GM12878 (cell line): ENCODE results near the gene ATP10A. TPM values are rescaled to one million over a fixed set of nuclear protein-coding genes. Genes with fewer than 3 reads are reported as not detected.

Experiments
- ATAC-seq: fragments of 200-7000 bp; cut with Tn5 transposase; 3 replicates; pipeline ENCODE4 v1.9.1; 2020; ENCODE audit warnings: mild to moderate bottlenecking, moderate library complexity
- BruUV-seq: library from RNA; stranded (reverse); fragments of 400-500 nt; replicated peaks from 2 replicates; lab custom pipeline; 2021; lab: Mats Ljungman, UMichigan
- CTCF ChIA-PET: fragments of 300-600 bp; sonication (Branson Sonifier 250); formaldehyde crosslinking; extraction: SDS; loops from one replicate; lab custom pipeline; 2021; ENCODE audit warnings: inconsistent platforms; lab: Yijun Ruan, JAX
- POLR2A ChIA-PET: fragments of 350-600 bp; formaldehyde crosslinking; extraction: SDS; loops from one replicate; lab custom pipeline; 2021; ENCODE audit warnings: inconsistent platforms; lab: Charles Lee
- RAD21 ChIA-PET: fragments of 300-600 bp; sonication (Branson Sonifier 250); formaldehyde crosslinking; loops from one replicate; lab custom pipeline; 2023; ENCODE audit warnings: antibody characterized with exemption; ENCODE audit not compliant: unreplicated experiment; lab: Charles Lee
- SMC1A ChIA-PET: fragments of 300-600 bp; sonication (Branson Sonifier 250); formaldehyde crosslinking; loops from one replicate; lab custom pipeline; 2023; ENCODE audit not compliant: unreplicated experiment, uncharacterized antibody; lab: Charles Lee
- DNase-seq: peaks from one replicate; pipeline ENCODE4 v3.0.0-alpha.2; 2011; ENCODE audit warnings: low read depth, low spot score
- FAIRE-seq: peaks from 3 replicates; lab custom pipeline; 2011; peaks lifted over from hg19 to GRCh38; lab: Jason Lieb, UNC
- H2AFZ ChIP-seq: 2 replicates; pipeline ENCODE4 v1.6.0; 2011; ENCODE audit warnings: low read depth, low read length, control low read depth; ENCODE audit not compliant: control insufficient read depth
- H3K27ac ChIP-seq: 2 replicates; pipeline ENCODE4 v1.5.1; 2011; ENCODE audit warnings: control low read depth; ENCODE audit not compliant: control insufficient read depth, insufficient read depth
- H3K27me3 ChIP-seq, 2 experiments: replicated peaks in 1 of 2; 2 replicates each; pipeline versions ENCODE4 v1.6.0 to v1.6.1; 2011; ENCODE audit warnings: low read length in 1 of 2; ENCODE audit not compliant: control insufficient read depth in 2 of 2, insufficient read depth in 2 of 2
- H3K36me3 ChIP-seq, 2 experiments: 2 replicates each; pipeline ENCODE4 v1.5.1; 2011; ENCODE audit warnings: low read length in 1 of 2; ENCODE audit not compliant: control insufficient read depth in 2 of 2, insufficient read depth in 2 of 2
- H3K4me1 ChIP-seq: 2 replicates; pipeline ENCODE4 v1.6.1; 2011; ENCODE audit warnings: mild to moderate bottlenecking, low read length, moderate library complexity, mixed read lengths; ENCODE audit not compliant: control insufficient read depth, insufficient read depth
- H3K4me2 ChIP-seq: 2 replicates; pipeline ENCODE4 v1.6.0; 2011; ENCODE audit warnings: control low read depth; ENCODE audit not compliant: control insufficient read depth, insufficient read depth
- H3K4me3 ChIP-seq: fragments of 200-600 bp; sonication (generic); 2 replicates; pipeline ENCODE4 v1.5.1; 2016
- H3K79me2 ChIP-seq: 2 replicates; pipeline ENCODE4 v1.6.0; 2011; ENCODE audit warnings: low read length; ENCODE audit not compliant: control insufficient read depth, insufficient read depth
- H3K9ac ChIP-seq: 2 replicates; pipeline ENCODE4 v1.8.0; 2011; ENCODE audit warnings: low read length, control low read depth, mixed read lengths; ENCODE audit not compliant: control insufficient read depth, insufficient read depth
- H3K9me3 ChIP-seq: replicated peaks from 3 replicates; pipeline ENCODE4 v1.5.1; 2011; ENCODE audit warnings: mild to moderate bottlenecking, low read length; ENCODE audit not compliant: control insufficient read depth, insufficient read depth
- H4K20me1 ChIP-seq: 2 replicates; pipeline ENCODE4 v1.6.0; 2011; ENCODE audit not compliant: control insufficient read depth, insufficient read depth
- ATF3 ChIP-seq: IDR thresholded peaks from 2 replicates; pipeline ENCODE4 v1.6.1; 2011; ENCODE audit warnings: low read depth, mild to moderate bottlenecking, low read length, moderate library complexity, borderline replicate concordance; ENCODE audit errors: extremely low read depth
- BACH1 ChIP-seq: fragments of 450-650 bp; IDR thresholded peaks from 2 replicates; pipeline ENCODE4 v1.6.1; 2017; ENCODE audit warnings: mild to moderate bottlenecking, borderline replicate concordance
- BCL3 ChIP-seq: IDR thresholded peaks from 2 replicates; pipeline ENCODE4 v1.6.1; 2011; ENCODE audit warnings: borderline replicate concordance, low read depth, mild to moderate bottlenecking, moderate library complexity, low read length; ENCODE audit not compliant: insufficient read depth, poor library complexity, severe bottlenecking
- BMI1 ChIP-seq: fragments of 450-650 bp; IDR thresholded peaks from 2 replicates; pipeline ENCODE4 v1.6.1; 2016; ENCODE audit warnings: mild to moderate bottlenecking, moderate library complexity, borderline replicate concordance
- CHD1 ChIP-seq: IDR thresholded peaks from 2 replicates; pipeline ENCODE4 v1.6.1; 2012; ENCODE audit warnings: low read depth, low read length, improper control_type of control experiment
- ESRRA ChIP-seq: IDR thresholded peaks from 2 replicates; pipeline ENCODE4 v1.6.1; 2012; ENCODE audit warnings: mild to moderate bottlenecking, low read length, improper control_type of control experiment
- MEF2B ChIP-seq: fragments of 450-650 bp; IDR thresholded peaks from 2 replicates; pipeline ENCODE4 v1.6.1; 2018; ENCODE audit warnings: mild to moderate bottlenecking, moderate library complexity; ENCODE audit not compliant: partially characterized antibody, poor library complexity, severe bottlenecking
- MXI1 ChIP-seq: fragments of 150-350 bp; IDR thresholded peaks from 2 replicates; pipeline ENCODE4 v1.6.1; 2011; ENCODE audit warnings: low read depth, mild to moderate bottlenecking, inconsistent platforms, low read length, improper control_type of control experiment
- NFXL1 ChIP-seq: fragments of 450-650 bp; IDR thresholded peaks from 2 replicates; pipeline ENCODE4 v1.6.1; 2017; ENCODE audit warnings: antibody characterized with exemption, mild to moderate bottlenecking, borderline replicate concordance
- PAX5 ChIP-seq: IDR thresholded peaks from 2 replicates; pipeline ENCODE4 v1.6.1; 2011; ENCODE audit warnings: low read depth, low read length, borderline replicate concordance
- RAD21 ChIP-seq: IDR thresholded peaks from 2 replicates; pipeline ENCODE4 v1.6.1; 2011; ENCODE audit warnings: mild to moderate bottlenecking, low read depth, low read length, moderate library complexity; ENCODE audit not compliant: insufficient read depth
- SKIL ChIP-seq: fragments of 450-650 bp; IDR thresholded peaks from 2 replicates; pipeline ENCODE4 v1.6.1; 2017; ENCODE audit warnings: mild to moderate bottlenecking, low read depth, inconsistent platforms; ENCODE audit not compliant: poor library complexity, severe bottlenecking
- SMAD5 ChIP-seq: IDR thresholded peaks from 2 replicates; pipeline ENCODE4 v1.6.1; 2016; ENCODE audit warnings: antibody characterized with exemption, low read depth
- STAT1 ChIP-seq: fragments of 450-650 bp; conservative IDR thresholded peaks from 2 replicates; pipeline ENCODE4 v1.6.1; 2014; ENCODE audit warnings: antibody characterized with exemption, mild to moderate bottlenecking
- SUPT20H ChIP-seq: IDR thresholded peaks from 2 replicates; pipeline ENCODE4 v1.6.1; 2011; ENCODE audit warnings: low read depth, mild to moderate bottlenecking, low read length, moderate library complexity, borderline replicate concordance; ENCODE audit not compliant: control insufficient read depth
- WGBS: methylation state at CpG from one replicate; pipeline ENCODE4 v1.1.6; 2016; ENCODE audit warnings: low lambda C conversion rate; ENCODE audit not compliant: insufficient replicate concordance, insufficient coverage; ENCODE audit errors: missing lambda C conversion rate; 5-methylcytosine and 5-hydroxymethylcytosine counted together
- in situ Hi-C: fragments of 300-500 bp; cut with MboI; formaldehyde crosslinking; loops from 9 replicates; pipeline ENCODE4 v1.14.3; 2018; ENCODE audit warnings: mixed read lengths
- intact Hi-C: fragments of 100-400 bp; cut with micrococcal nuclease; formaldehyde crosslinking; loops from one replicate; pipeline ENCODE4 v1.14.2; 2022; ENCODE audit not compliant: unreplicated experiment
- polyA plus RNA-seq, 11 experiments: library from polyadenylated mRNA; depleted of rRNA in 4 of 11; unstranded in 6 of 11; stranded (reverse) in 5 of 11; fragments of >200 nt; fragmentation: Nextera tagmentation in 4 of 11; fragmentation: Illumina TruSeq in 1 of 11; extraction: Ambion mirVana in 4 of 11; extraction: Trizol in 1 of 11; gene quantifications; 1 replicate in 1 of 11; 2 replicates in 10 of 11; pipeline versions ENCODE4 v1.2.1 to v1.2.3, GENCODE V29; 2011 to 2016; ENCODE audit warnings: inconsistent platforms in 2 of 11, missing spikeins in 2 of 11, low read depth in 1 of 11
- total RNA-seq, 4 experiments: library from RNA; depleted of rRNA in 3 of 4; stranded (reverse); fragments of >200 nt in 3 of 4; fragmentation: Illumina TruSeq in 1 of 4; extraction: Trizol in 1 of 4; gene quantifications; 2 replicates each; pipeline versions ENCODE4 v1.2.1 to v1.2.3, GENCODE V29; 2013 to 2021

The ATP10A gene
- total and polyA plus RNA-seq, 10 of the 15 experiments (the other 5 are each of a cell fraction or from before 2014, with no cell fraction given), result 0.04 to 1.5 (median 0.31) TPM; not detected in 2

- H4K20me1 ChIP-seq, result no peaks in the 10 kb centered on the region
- H3K36me3 ChIP-seq, result no peaks in the 10 kb centered on the region
- H3K79me2 ChIP-seq, result no peaks in the 10 kb centered on the region
- H3K9ac ChIP-seq, result no peak overlapping the region
- no peak overlapping the region for H3K27ac ChIP-seq
- H3K4me3 ChIP-seq, result no peak overlapping the region
- no TSS peak for BruUV-seq
- FAIRE-seq (no peak), DNase-seq (no peak), ATAC-seq (no peak)
- no peaks in the 10 kb centered on the region for H3K4me1 ChIP-seq
- no peak overlapping the region for H2AFZ ChIP-seq
- no peaks in the 10 kb centered on the region for H3K27me3 ChIP-seq
- SMC1A ChIA-PET, result no interaction called here
- no peaks in the 10 kb centered on the region; the same call in 2 of the 3 replicates for H3K9me3 ChIP-seq
- TF ChIP-seq NFXL1, result no peak
- TF ChIP-seq RAD21, result no peak
- TF ChIP-seq, all 136 proteins: peak for 0
- RAD21 ChIA-PET, result no interaction called here
- POLR2A ChIA-PET, result no interaction called here
- CTCF ChIA-PET, result no interaction called here
- no peak overlapping the region for H3K4me2 ChIP-seq
- intact Hi-C loops, result no loop called here
- in situ Hi-C loops, result no loop called here
- WGBS, result 44% methylated on average over 15 of the region's 15 CpGs
Measured at GRCh38 chr15:25687689-25688088, 175.4 kb downstream of the ATP10A start.

DNA sequence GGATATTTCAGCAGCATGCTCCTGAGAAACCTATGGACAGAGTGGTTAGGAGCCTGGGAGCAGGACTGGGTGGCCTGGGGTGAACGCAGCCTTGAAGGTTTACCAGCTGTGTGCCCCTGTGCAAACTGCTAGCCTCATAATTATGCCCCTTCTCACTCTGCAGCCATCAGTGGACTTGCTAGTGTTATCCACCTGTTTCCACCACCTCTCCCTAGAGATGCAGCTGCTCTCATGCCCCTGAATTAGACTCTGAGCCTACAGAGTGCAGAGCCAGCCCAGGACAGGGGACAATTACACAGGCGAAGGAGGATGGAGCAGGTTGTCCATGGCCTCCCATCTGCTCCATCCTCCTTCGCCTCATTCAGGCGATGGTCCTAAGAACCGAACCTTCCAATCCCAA is 175.9 kb downstream of the ATP10A start:
- no peak overlapping the region for H3K4me3 ChIP-seq
- H3K27ac ChIP-seq, result no peak overlapping the region
- H3K79me2 ChIP-seq, result no peaks in the 10 kb centered on the region
- no TSS peak for BruUV-seq
- POLR2A ChIA-PET, result no interaction called here
- WGBS, result 49% methylated on average over 5 of the region's 5 CpGs
- intact Hi-C loops, result no loop called here
- no peak overlapping the region for H3K4me2 ChIP-seq
- H3K36me3 ChIP-seq, result no peaks in the 10 kb centered on the region
- SMC1A ChIA-PET, result no interaction called here
- FAIRE-seq (no peak), DNase-seq (no peak), ATAC-seq (no peak)
- CTCF ChIA-PET, result no interaction called here
- no peak overlapping the region for H3K9ac ChIP-seq
- H3K4me1 ChIP-seq, result no peaks in the 10 kb centered on the region
- H3K9me3 ChIP-seq, result no peaks in the 10 kb centered on the region; the same call in 2 of the 3 replicates
- H4K20me1 ChIP-seq, result no peaks in the 10 kb centered on the region
- in situ Hi-C loops, result no loop called here
- no peaks in the 10 kb centered on the region for H3K27me3 ChIP-seq
- RAD21 ChIA-PET, result no interaction called here
- H2AFZ ChIP-seq, result no peak overlapping the region
- no peak for TF ChIP-seq ATF3
- no peak for TF ChIP-seq SMAD5
- TF ChIP-seq MXI1, result no peak
- no peak for TF ChIP-seq STAT1
- TF ChIP-seq BACH1, result no peak
- TF ChIP-seq SKIL, result no peak
- no peak for TF ChIP-seq MEF2B
- no peak for TF ChIP-seq ESRRA
- TF ChIP-seq BCL3, result no peak
- no peak for TF ChIP-seq BMI1
- no peak for TF ChIP-seq CHD1
- TF ChIP-seq PAX5, result no peak
- no peak for TF ChIP-seq SUPT20H
